GM18519 (cell line): ENCODE results near the gene CLTRN.
"Not testable (repeated sequence)": the region's sequence is repeated elsewhere in the genome, so short reads cannot be mapped to it uniquely, and the experiment has no call there.

Experiments
- ATAC-seq: cut with Tn5 transposase; IDR thresholded peaks from one replicate; pipeline ENCODE4 v1.9.1; 2021; ENCODE audit warnings: mild to moderate bottlenecking, moderate library complexity; ENCODE audit not compliant: unreplicated experiment, low FRiP score

CLTRN gene

GRCh38 chrX:15654804-15655203 lies 9.8 kb downstream of the CLTRN start:
- ATAC-seq: not testable (repeated sequence)

GRCh38 chrX:15653961-15654360 lies 10.6 kb downstream of the CLTRN start:
- ATAC-seq: no peak

DNA sequence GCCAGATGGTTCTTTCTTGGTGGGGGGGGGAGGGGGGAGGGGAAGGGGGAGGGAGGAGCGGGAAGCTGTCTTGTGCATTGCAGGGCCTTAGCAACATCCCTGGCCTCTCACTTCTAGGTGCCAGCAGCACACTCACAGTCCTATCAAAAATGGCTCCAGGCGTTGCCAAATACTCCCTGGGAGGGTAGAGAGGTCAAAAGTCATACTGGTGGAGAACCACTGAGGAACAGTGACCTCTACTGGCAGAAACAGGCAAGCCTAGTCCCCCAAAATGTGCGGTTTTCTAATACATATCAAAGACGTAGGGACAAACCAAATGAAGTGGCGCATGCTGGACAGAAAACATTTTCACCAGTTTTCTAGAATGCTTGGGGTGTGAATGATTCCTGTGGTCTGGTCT lies 17.1 kb downstream of the CLTRN start:
- ATAC-seq: not testable (repeated sequence)

DNA sequence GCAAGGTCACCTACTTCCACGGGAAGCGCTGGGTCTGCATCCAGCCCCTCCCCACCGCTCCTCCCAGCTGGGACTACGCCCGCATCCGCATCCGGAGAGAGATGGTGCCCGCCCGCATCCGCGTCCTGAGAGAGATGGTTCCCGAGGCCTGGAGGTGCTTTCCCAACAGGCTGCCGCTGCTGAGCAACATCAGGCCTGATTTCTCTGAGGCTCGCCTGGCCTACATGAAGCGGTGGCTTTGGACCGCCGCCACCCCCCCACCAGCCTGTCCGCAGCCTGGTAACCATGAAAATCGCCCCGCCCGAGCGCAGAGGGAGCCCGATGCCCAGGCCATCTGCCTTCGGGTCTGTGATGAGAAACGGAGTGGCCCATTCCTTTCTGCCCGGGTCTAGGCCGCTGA lies 18.1 kb downstream of the CLTRN start:
- ATAC-seq: no peak

DNA sequence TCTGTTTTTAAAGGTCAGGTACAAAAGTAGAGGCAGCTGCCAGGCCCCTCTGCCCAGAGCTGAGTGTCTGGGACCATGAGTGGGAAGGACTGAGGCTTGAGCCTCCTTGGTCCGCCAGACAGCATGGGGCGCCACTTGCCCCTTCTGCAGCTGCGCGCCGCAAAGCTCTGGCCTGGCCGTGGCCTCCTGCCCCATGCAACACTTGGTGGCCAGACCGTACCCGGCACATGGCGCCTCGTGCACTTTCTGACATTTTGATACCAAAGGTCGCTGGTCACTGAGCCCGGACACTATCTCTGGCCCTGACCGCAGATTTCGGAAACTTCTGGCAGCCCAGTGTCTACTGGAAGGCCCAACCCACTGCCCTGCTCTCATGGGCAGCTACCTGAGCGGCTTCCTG lies 18.6 kb downstream of the CLTRN start:
- ATAC-seq: no peak

DNA sequence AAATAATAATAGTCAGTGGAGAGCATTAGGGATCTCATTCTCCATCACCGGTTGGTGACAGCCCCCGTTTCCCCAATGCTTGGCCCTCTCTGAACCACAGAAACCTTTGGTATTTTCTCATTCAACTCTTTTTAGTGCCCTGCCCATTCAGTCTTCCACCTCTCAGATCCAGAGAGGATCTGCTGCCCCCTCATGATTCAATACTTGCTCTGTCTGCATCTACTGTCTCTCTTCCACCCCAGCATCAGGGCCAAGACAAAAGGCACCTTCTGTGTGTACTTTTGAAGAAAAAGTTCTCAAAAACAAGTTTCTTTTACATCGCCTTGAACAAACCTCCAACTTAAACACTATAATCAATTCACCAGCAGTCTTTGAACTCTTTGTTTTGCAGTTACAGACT lies 19.3 kb downstream of the CLTRN start:
- ATAC-seq: no peak

DNA sequence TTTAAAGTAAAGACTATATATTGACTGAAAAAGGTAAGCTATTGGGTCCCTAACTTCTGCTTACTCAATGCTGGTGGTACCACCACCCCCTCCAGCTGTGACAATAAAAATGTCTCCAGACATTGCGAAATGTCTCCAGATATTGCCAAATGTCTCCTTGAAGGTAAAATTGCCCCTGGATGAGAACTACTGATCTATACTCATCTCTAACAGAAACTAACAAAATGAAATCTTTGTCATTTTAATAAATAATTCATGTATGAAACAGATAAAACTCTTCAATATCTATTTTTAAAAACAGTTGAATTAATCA lies 20.1 kb downstream of the CLTRN start:
- ATAC-seq: no peak

GRCh38 chrX:15643786-15644559 lies 20.6 kb downstream of the CLTRN start:
- ATAC-seq: no peak

GRCh38 chrX:15631637-15632036 lies 33.0 kb downstream of the CLTRN start:
- no peak for ATAC-seq

DNA sequence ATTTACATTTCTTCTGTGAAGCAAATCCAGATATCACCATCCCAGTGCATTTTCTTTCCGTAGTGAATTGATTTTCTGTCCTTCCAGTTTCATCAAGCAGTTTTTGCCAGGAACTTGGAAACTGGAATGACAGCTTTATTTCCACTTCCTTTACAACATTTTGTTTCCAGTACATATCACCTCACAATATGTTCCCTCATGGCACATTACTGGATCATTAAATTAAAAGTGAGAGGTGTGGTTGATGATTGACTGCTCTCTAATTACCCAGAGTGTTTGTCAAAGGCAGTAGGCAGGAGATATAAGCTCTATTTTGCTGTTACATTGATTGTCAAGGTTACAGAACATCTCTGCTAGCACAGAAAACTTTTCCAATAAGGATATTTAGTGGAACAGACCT lies 41.6 kb downstream of the CLTRN start:
- ATAC-seq: no peak

- ATAC-seq: no peak
Observed at GRCh38 chrX:15619053-15619755, 45.4 kb downstream of the CLTRN start.

DNA sequence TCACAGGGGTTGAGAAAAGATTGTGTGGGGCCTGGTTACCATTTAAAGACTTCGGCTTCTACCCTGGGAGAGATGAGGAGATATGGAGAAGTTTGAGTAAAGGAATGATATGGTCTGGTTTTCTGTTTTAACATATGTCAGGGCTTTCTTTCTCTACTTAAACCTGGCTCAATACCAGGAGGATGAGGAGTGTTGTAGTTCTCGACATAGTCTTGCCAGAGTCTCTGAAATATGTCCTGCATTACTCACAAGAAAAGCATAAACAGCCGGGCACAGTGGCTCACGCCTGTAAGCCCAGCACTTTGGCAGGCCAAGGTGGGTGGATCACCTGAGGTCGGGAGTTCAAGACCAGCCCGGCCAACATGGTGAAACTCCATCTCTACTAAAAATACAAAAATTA lies 47.5 kb downstream of the CLTRN start:
- no peak for ATAC-seq

- ATAC-seq: no peak
Observed at GRCh38 chrX:15616531-15616930, 48.1 kb downstream of the CLTRN start.

GRCh38 chrX:15607067-15607466 lies 57.5 kb downstream of the CLTRN start:
- ATAC-seq: no peak

- no peak for ATAC-seq
Observed at GRCh38 chrX:15606136-15606535, 58.5 kb downstream of the CLTRN start.

DNA sequence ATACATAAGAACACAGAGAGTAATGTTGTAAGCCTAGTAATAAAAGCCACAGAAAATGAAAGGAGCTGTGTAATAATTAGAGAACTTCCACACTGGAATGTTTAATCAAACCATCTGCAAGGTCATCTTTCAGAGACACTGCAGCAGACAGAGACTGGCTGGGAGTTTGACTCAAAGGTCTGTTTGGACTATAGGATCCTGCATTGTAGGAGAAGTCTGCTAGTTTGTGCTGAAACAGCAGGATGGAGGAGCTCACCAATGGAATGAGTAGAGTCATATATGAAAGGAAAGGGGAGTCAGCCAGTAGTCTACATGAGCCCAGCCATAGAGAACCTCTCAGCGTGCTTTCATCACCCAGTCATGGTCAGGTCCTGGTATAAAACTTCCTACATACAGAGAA lies 59.4 kb downstream of the CLTRN start:
- no peak for ATAC-seq

DNA sequence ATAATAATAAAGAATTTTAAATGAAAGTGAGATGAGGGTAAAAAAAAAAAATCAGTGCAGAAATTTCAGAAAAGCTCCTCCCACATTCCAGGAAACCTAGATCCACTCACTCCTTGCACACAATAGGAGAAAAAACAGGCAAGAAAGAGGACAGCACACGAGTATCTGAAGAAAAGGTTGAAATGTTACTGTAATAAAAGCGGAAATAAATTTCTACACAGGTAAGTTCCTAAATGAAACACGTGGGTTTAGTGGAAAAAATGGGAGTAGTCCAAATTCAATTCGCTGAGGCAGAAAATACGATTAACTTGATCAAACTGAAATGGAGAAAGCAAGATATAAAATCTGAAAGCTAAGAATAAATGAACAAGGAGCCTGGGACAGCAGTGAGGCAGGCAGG lies 61.8 kb downstream of the CLTRN start:
- ATAC-seq: no peak

DNA sequence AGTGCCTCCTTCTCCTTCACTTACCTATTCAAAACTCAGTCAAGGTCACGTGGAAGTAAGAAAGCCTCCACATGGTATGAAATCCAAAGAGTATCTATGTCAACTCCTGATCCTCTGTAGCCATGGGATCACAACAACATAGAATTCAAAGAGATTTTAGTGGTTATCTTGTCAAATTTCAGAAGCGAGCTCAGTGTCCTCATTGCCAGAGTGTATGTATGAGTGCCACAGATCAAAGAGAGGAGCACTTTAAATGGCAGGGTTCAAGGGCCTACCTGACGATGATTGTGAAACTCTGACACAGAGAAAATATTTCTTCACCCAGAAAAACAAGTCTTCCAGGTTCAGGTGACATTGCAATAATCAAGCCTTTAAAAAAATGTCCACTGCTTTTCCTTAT lies 62.7 kb downstream of the CLTRN start:
- no peak for ATAC-seq

- ATAC-seq: no peak
Observed at GRCh38 chrX:15600745-15601144, 63.9 kb downstream of the CLTRN start, which contains the start of gene ACE2. Gene ACE2, minus strand, starts transcription at chrX:15600960. Its CDS starts 49 bp downstream, at chrX:15600911.

GRCh38 chrX:15600049-15600448 lies 64.6 kb downstream of the CLTRN start:
- no peak for ATAC-seq

- ATAC-seq: no peak
Observed at GRCh38 chrX:15599461-15599860, 65.1 kb downstream of the CLTRN start.

- ATAC-seq: no peak
Observed at GRCh38 chrX:15598026-15598425, 66.6 kb downstream of the CLTRN start.
